IMR-90 (cell line): ENCODE data around the gene FUT8. TPM values are rescaled to one million over a fixed set of nuclear protein-coding genes. Genes with fewer than 3 reads are reported as not detected.

ENCODE experiments used
- ATAC-seq: fragments of 200-7000 bp; cut with Tn5 transposase; 2 replicates; pipeline ENCODE4 v1.9.1; 2020; ENCODE audit warnings: low read depth, mild to moderate bottlenecking, moderate library complexity
- BruUV-seq: library from RNA; stranded (reverse); fragments of 400-500 nt; replicated peaks from 2 replicates; lab custom pipeline; 2021; lab: Mats Ljungman, UMichigan
- CTCF ChIA-PET: fragments of 300-600 bp; formaldehyde crosslinking; extraction: SDS; loops from one replicate; lab custom pipeline; 2021; ENCODE audit warnings: antibody characterized with exemption; lab: Yijun Ruan, JAX
- POLR2A ChIA-PET: fragments of 300-600 bp; sonication (Branson Sonifier 250); formaldehyde crosslinking; loops from one replicate; lab custom pipeline; 2022; ENCODE audit warnings: antibody characterized with exemption; ENCODE audit not compliant: unreplicated experiment; lab: Charles Lee
- DNase-seq: peaks from one replicate; pipeline ENCODE4 v3.0.0; 2013
- H2AFZ ChIP-seq: replicated peaks from 2 replicates; pipeline ENCODE3; 2013; ENCODE audit warnings: low read length, mild to moderate bottlenecking; ENCODE audit not compliant: poor library complexity
- H2AK5ac ChIP-seq: 2 replicates; pipeline ENCODE4 v1.6.1; 2013; ENCODE audit warnings: low read depth, low read length, inconsistent platforms
- H2AK9ac ChIP-seq: replicated peaks from 2 replicates; pipeline ENCODE3; 2013; ENCODE audit warnings: mild to moderate bottlenecking, low read depth, low read length, moderate library complexity; ENCODE audit not compliant: poor library complexity
- H2BK120ac ChIP-seq: 2 replicates; pipeline ENCODE4 v1.6.1; 2013; ENCODE audit warnings: low read depth, low read length, inconsistent platforms
- H2BK15ac ChIP-seq: 3 replicates; pipeline ENCODE4 v1.6.1; 2013; ENCODE audit warnings: low read depth, low read length, inconsistent platforms
- H2BK20ac ChIP-seq: 2 replicates; pipeline ENCODE4 v1.6.1; 2013; ENCODE audit warnings: low read depth, mild to moderate bottlenecking, inconsistent platforms, low read length, moderate library complexity
- H2BK5ac ChIP-seq: 2 replicates; pipeline ENCODE4 v1.6.1; 2013; ENCODE audit warnings: mild to moderate bottlenecking, low read depth, low read length, inconsistent platforms; ENCODE audit not compliant: poor library complexity, severe bottlenecking
- H3K14ac ChIP-seq: replicated peaks from 2 replicates; pipeline ENCODE4 v1.6.1; 2013; ENCODE audit warnings: low read depth, low read length, inconsistent platforms
- H3K18ac ChIP-seq: 2 replicates; pipeline ENCODE4 v1.6.1; 2013; ENCODE audit warnings: low read depth, low read length, control low read depth
- H3K23ac ChIP-seq: 2 replicates; pipeline ENCODE4 v1.6.1; 2013; ENCODE audit warnings: low read depth, low read length, inconsistent platforms
- H3K27ac ChIP-seq: 2 replicates; pipeline ENCODE4 v1.5.1; 2013; ENCODE audit warnings: mild to moderate bottlenecking, control low read depth, low read length; ENCODE audit not compliant: insufficient read depth
- H3K27me3 ChIP-seq: 2 replicates; pipeline ENCODE4 v1.6.1; 2013; ENCODE audit warnings: low read length; ENCODE audit not compliant: control insufficient read depth, insufficient read depth
- H3K36me3 ChIP-seq: 2 replicates; pipeline ENCODE4 v1.6.1; 2013; ENCODE audit warnings: low read length, mixed read lengths; ENCODE audit not compliant: control insufficient read depth, insufficient read depth
- H3K4ac ChIP-seq: 2 replicates; pipeline ENCODE4 v1.6.1; 2013; ENCODE audit warnings: low read depth, low read length, inconsistent platforms
- H3K4me1 ChIP-seq: 2 replicates; pipeline ENCODE4 v1.6.1; 2013; ENCODE audit warnings: low read length, mixed read lengths; ENCODE audit not compliant: control insufficient read depth, insufficient read depth
- H3K4me2 ChIP-seq: 2 replicates; pipeline ENCODE4 v1.6.1; 2013; ENCODE audit warnings: low read depth, mild to moderate bottlenecking, control low read depth, low read length, moderate library complexity
- H3K4me3 ChIP-seq: 2 replicates; pipeline ENCODE4 v1.5.1; 2013; ENCODE audit warnings: low read depth, mild to moderate bottlenecking, control low read depth, low read length, moderate library complexity; ENCODE audit not compliant: insufficient read depth
- H3K56ac ChIP-seq: 2 replicates; pipeline ENCODE4 v1.6.1; 2013; ENCODE audit warnings: low read length, inconsistent platforms; ENCODE audit not compliant: insufficient read depth; ENCODE audit errors: extremely low read depth
- H3K79me1 ChIP-seq, 2 experiments: 2 replicates each; pipeline ENCODE4 v1.6.1; 2013; ENCODE audit warnings: low read length in 2 of 2, inconsistent platforms in 1 of 2, low read depth in 1 of 2
- H3K9ac ChIP-seq: 2 replicates; pipeline ENCODE4 v1.6.1; 2013; ENCODE audit warnings: low read depth, low read length, control low read depth
- H3K9me1 ChIP-seq: 2 replicates; pipeline ENCODE4 v1.6.1; 2013; ENCODE audit warnings: low read length, inconsistent platforms; ENCODE audit not compliant: insufficient read depth
- H3K9me3 ChIP-seq: 2 replicates; pipeline ENCODE4 v1.6.1; 2013; ENCODE audit warnings: low read length; ENCODE audit not compliant: control insufficient read depth, insufficient read depth
- H4K20me1 ChIP-seq: 2 replicates; pipeline ENCODE4 v1.6.1; 2013; ENCODE audit warnings: low read length, inconsistent platforms; ENCODE audit not compliant: insufficient read depth
- H4K5ac ChIP-seq: 2 replicates; pipeline ENCODE4 v1.6.1; 2013; ENCODE audit warnings: mild to moderate bottlenecking, low read depth, low read length, control low read depth
- H4K8ac ChIP-seq, 2 experiments: 2 replicates each; pipeline ENCODE4 v1.6.1; 2013; ENCODE audit warnings: low read depth in 2 of 2, low read length in 2 of 2, control low read depth in 1 of 2, inconsistent platforms in 1 of 2
- H4K91ac ChIP-seq: 2 replicates; pipeline ENCODE4 v1.6.1; 2013; ENCODE audit warnings: low read depth, low read length, inconsistent platforms; ENCODE audit not compliant: insufficient read depth
- CEBPB ChIP-seq: IDR thresholded peaks from 2 replicates; pipeline ENCODE4 v1.6.1; 2012; ENCODE audit warnings: low read depth, low read length, improper control_type of control experiment
- FOS ChIP-seq: fragments of 150-350 bp; IDR thresholded peaks from 2 replicates; pipeline ENCODE4 v1.6.1; 2016; ENCODE audit warnings: low read depth, low read length
- MAZ ChIP-seq: IDR thresholded peaks from 2 replicates; pipeline ENCODE4 v1.6.1; 2012; ENCODE audit warnings: low read depth, mild to moderate bottlenecking, low read length, improper control_type of control experiment, moderate library complexity, borderline replicate concordance
- MXI1 ChIP-seq: IDR thresholded peaks from 2 replicates; pipeline ENCODE4 v1.6.1; 2012; ENCODE audit warnings: low read depth, mild to moderate bottlenecking, low read length, moderate library complexity, borderline replicate concordance
- NFE2L2 ChIP-seq: fragments of 150-350 bp; IDR thresholded peaks from 2 replicates; pipeline ENCODE4 v1.6.1; 2016; ENCODE audit warnings: low read depth, mild to moderate bottlenecking, low read length
- POLR2A ChIP-seq: IDR thresholded peaks from 2 replicates; pipeline ENCODE4 v1.6.1; 2012; ENCODE audit warnings: mild to moderate bottlenecking, low read depth, low read length
- RAD21 ChIP-seq: IDR thresholded peaks from 2 replicates; pipeline ENCODE4 v1.6.1; 2012; ENCODE audit warnings: low read length, improper control_type of control experiment
- RCOR1 ChIP-seq: IDR thresholded peaks from 2 replicates; pipeline ENCODE4 v1.6.1; 2012; ENCODE audit warnings: mild to moderate bottlenecking, low read length, improper control_type of control experiment; ENCODE audit not compliant: insufficient replicate concordance
- WGBS, 2 experiments: methylation state at CpG; one replicate each; pipeline versions ENCODE4 v1.1.5 to v1.1.7; 2013; ENCODE audit warnings: missing lambda C conversion rate in 2 of 2; ENCODE audit not compliant: insufficient read length in 1 of 2; ENCODE audit errors: extremely low coverage in 2 of 2; 5-methylcytosine and 5-hydroxymethylcytosine counted together
- dilution Hi-C: fragments of 300-500 bp; cut with HindIII; formaldehyde crosslinking; loops from one replicate; pipeline ENCODE4 v1.14.3; 2018; ENCODE audit warnings: low sequenced_read_pairs; ENCODE audit not compliant: unreplicated experiment
- in situ Hi-C: fragments of 300-500 bp; cut with MboI; formaldehyde crosslinking; loops from 3 replicates; pipeline ENCODE4 v1.14.3; 2019; ENCODE audit warnings: low sequenced_read_pairs, inconsistent platforms, mixed read lengths
- intact Hi-C: fragments of 100-400 bp; cut with micrococcal nuclease; formaldehyde crosslinking; loops from 2 replicates; pipeline ENCODE4 v1.10.0; 2022
- polyA plus RNA-seq, 3 experiments: library from polyadenylated mRNA; depleted of rRNA; stranded (reverse); fragments of >200 nt; gene quantifications; 2 replicates each; pipeline ENCODE4 v1.2.3, GENCODE V29; 2012; ENCODE audit warnings: low replicate concordance in 1 of 3
- total RNA-seq: library from RNA; depleted of rRNA; stranded (reverse); fragments of >200 nt; gene quantifications from 2 replicates; pipeline ENCODE4 v1.2.3, GENCODE V29; 2012
- TF ChIP-seq, protein P1 (sequence below): fragments of 150-350 bp; IDR thresholded peaks from 2 replicates; pipeline ENCODE4 v1.6.1; 2016; ENCODE audit warnings: low read depth, mild to moderate bottlenecking, low read length, moderate library complexity, borderline replicate concordance

Gene FUT8
- total and polyA plus RNA-seq, 2 of the 4 experiments (the other 2 are of a cell fraction) = 15.6 to 72.9 TPM

DNA sequence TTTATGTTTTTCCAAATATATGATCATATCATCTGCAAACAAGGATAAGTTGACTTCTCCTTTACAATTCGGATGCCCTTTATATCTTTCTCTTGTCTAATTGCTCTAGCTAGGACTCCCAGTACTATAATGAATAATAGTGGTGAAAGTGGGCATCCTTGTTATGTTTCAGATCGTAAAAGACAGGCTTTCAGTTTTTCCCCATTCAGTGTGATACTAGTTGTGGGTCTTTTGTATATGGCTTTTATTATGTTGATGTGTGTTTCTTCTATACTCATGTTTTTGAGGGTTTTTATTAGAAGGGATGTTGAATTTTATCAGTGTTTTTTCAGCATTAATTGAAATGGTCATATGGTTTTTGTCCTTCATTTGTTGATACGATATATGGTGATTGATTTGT lies 97.3 kb downstream of the FUT8 start:
- H4K5ac ChIP-seq = no peak overlapping the region
- no peak overlapping the region for H3K27ac ChIP-seq
- no peak overlapping the region for H2BK120ac ChIP-seq
- H3K4ac ChIP-seq = no peak overlapping the region
- H3K4me3 ChIP-seq = no peak overlapping the region
- POLR2A ChIA-PET = no interaction called here
- no CpG with 5 or more reads among the region's 3 CpGs for WGBS, 2 experiments
- H3K4me1 ChIP-seq = no peaks in the 10 kb centered on the region
- H4K20me1 ChIP-seq = no peaks in the 10 kb centered on the region
- TF ChIP-seq, protein P1, sequence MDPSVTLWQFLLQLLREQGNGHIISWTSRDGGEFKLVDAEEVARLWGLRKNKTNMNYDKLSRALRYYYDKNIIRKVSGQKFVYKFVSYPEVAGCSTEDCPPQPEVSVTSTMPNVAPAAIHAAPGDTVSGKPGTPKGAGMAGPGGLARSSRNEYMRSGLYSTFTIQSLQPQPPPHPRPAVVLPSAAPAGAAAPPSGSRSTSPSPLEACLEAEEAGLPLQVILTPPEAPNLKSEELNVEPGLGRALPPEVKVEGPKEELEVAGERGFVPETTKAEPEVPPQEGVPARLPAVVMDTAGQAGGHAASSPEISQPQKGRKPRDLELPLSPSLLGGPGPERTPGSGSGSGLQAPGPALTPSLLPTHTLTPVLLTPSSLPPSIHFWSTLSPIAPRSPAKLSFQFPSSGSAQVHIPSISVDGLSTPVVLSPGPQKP = no peak
- TF ChIP-seq FOS (no peak), POLR2A (no peak), NFE2L2 (no peak), MXI1 (no peak), CEBPB (no peak), RCOR1 (no peak), MAZ (no peak), RAD21 (no peak)
- dilution Hi-C loops = no loop called here
- no peak overlapping the region for H3K56ac ChIP-seq
- H2BK20ac ChIP-seq = no peak overlapping the region
- DNase-seq (no peak), ATAC-seq (no peak)
- no peaks in the 10 kb centered on the region for H3K9me1 ChIP-seq
- no TSS peak for BruUV-seq
- H2AK5ac ChIP-seq = no peak overlapping the region
- no peak overlapping the region for H4K8ac ChIP-seq
- H3K9ac ChIP-seq = no peak overlapping the region
- no peak overlapping the region for H3K23ac ChIP-seq
- H2AK9ac ChIP-seq = no peak overlapping the region
- CTCF ChIA-PET = no interaction called here
- no peak overlapping the region for H2BK5ac ChIP-seq
- H3K14ac ChIP-seq = no peak overlapping the region
- H4K91ac ChIP-seq = no peak overlapping the region
- H3K9me3 ChIP-seq = no peaks in the 10 kb centered on the region
- no peak overlapping the region for H3K18ac ChIP-seq
- in situ Hi-C loops = no loop called here
- no peaks in the 10 kb centered on the region for H3K27me3 ChIP-seq
- no peak overlapping the region for H3K4me2 ChIP-seq
- peaks cover 4 to 5% of the 10 kb centered on the region in 2 experiments; a peak in 3 of 4 replicates for H3K79me1 ChIP-seq
- intact Hi-C loops = no loop called here
- H2BK15ac ChIP-seq = no peak overlapping the region
- H2AFZ ChIP-seq = no peak overlapping the region
- no peaks in the 10 kb centered on the region for H3K36me3 ChIP-seq
